SKM-1 (cell line): ENCODE data around the gene PIANP.
A peak's percentile ranks its signal among the peaks of the same experiment; 100 is the strongest.
"Not testable (repeated sequence)": the region's sequence is repeated elsewhere in the genome, so short reads cannot be mapped to it uniquely, and the experiment has no call there.

Experiments
- DNase-seq: peaks from one replicate; lab custom pipeline; 2025; ENCODE audit not compliant: unreplicated experiment; lab: John Stamatoyannopoulos, UW

Gene PIANP, protein sequence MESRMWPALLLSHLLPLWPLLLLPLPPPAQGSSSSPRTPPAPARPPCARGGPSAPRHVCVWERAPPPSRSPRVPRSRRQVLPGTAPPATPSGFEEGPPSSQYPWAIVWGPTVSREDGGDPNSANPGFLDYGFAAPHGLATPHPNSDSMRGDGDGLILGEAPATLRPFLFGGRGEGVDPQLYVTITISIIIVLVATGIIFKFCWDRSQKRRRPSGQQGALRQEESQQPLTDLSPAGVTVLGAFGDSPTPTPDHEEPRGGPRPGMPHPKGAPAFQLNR

DNA sequence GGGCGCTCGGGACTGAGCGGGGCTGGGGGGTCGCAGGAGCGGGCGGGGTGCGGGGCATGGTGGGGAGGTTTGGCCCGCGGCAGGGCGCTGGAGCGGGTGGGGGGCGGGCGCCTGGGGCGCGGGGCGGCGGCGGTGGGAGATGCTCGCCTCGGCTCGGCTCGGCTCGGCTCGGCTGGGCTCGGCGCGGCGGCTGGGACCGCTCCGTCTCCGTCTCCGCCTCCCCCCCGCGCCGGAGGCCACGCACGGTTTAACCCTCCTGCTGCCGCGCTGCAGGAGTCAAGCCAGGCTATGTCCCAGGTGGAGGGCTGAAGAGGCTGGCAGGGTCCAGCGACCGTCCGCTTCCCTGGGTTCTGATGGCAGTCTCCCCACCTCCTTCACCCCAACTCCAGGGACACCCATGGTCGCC is at the start of gene PIANP:
TSS of gene PIANP (minus strand) at position 170 of the 406 bp plus-strand sequence. CDS start 2,754 bp downstream, outside the sequence.
- DNase-seq = no peak

DNA sequence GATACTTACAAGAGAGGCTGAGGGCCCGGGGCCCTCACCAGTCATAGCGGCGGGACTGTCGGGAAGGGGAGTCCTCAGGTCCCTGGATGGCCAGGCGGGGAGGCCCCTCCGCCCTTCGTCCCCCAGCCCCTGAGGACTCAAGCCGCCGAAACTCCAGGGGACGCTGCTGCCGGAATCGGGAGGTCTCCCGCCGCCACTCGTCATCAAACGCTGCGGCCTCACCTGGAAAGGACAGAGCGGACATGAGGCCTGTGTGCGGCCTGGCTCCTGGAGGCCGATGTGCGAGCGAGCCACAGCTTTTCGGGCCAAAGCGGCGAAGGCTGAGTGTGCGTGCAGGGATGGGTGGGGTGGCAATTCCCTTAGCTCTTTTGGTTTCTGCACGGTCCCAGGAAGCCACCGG is 48.1 kb upstream of the PIANP start:
- DNase-seq = no peak

DNA sequence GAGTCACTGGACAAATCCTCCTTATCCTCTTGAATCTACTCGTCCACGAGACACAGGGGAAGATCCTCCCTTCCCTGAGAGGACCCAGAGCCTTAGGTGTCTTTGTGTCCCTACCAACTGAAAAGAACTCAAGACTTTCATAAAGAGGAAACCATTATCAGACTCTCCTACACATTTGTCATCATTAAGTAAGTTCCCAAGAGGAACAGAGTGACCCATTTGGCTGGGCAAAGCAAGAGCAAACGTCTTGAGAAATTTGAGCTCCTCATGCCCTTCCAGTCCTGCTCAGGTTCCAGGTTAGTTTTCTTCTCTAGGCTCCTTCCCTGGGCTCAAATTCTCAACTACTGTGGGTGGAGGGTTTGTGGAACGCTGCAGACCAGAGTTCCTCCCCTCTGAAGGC is 46.6 kb upstream of the PIANP start:
- DNase-seq = no peak

DNA sequence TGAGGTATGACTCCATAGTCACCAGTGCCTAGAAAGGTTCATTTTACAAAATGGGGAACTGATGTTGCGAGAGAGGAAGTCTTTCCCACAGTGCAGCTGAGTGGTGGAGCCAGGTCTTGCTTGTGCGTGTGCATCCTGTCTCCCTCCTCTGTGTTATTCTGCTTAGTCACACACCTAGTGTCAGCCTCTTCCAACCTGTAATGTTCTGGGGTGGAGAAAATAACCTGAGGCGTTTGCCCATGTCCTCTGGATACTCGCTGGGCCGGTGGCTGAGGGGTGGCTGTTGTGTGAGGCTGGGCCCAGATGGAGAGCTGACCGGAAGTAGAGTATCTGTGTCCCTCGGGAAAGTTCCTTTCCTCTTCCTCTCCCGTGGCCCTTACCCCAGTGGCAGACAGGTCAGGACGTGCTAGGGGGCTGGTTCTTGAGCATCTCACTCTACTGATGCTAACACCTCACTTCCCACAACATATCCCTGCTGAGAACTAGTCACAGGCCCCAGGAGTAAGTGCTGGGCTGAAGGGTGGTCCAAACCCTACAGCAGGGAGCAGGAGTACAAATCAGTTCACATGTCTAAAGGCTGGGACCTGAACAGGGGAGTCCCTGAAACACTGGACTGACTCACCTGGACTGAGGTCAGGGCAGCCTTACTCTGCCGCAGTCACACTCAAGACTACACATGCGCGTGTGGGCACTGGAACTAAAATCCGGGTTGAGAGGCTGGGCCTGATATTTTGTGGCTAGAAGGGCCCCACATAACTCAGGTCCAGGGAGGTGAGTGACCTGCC is 45.3 kb upstream of the PIANP start:
- peak; percentile 64 for DNase-seq

DNA sequence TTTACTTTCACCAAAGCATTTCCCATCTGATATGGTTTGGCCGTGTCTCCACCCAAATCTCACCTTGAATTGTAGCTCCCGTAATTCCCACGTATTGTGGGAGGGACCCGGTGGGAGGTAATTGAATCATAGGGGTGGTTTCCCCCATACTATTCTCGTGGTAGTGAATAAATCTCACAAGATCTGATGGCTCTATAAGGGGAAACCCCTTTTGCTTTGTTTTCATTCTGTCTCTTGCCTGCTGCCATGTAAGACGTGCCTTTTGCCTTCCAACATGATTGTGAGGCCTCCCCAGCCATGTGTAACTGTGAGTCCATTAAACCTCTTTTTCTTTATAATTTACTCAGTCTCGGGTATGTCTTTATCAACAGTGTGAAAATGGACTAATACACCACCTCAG is 42.7 kb upstream of the PIANP start:
- not testable (repeated sequence) for DNase-seq

DNA sequence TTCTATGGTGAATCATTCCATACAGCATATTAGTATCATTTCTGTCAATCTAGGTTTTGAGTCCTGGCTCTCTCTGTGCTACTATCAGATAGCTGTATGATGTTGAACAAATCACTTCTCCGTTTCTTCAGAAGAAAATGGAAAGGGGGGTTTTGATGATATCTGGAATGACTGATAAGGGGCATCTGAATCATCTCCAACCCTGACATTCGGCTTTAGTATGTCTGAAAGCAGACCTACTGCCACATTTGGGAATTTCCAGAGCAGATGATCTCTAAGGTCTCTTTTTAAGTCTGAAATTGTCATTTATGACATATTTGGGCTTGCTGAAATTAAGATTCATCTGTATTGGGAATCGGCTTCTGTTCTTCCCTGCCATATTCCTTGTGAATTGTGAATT is 42.2 kb upstream of the PIANP start:
- no peak for DNase-seq

DNA sequence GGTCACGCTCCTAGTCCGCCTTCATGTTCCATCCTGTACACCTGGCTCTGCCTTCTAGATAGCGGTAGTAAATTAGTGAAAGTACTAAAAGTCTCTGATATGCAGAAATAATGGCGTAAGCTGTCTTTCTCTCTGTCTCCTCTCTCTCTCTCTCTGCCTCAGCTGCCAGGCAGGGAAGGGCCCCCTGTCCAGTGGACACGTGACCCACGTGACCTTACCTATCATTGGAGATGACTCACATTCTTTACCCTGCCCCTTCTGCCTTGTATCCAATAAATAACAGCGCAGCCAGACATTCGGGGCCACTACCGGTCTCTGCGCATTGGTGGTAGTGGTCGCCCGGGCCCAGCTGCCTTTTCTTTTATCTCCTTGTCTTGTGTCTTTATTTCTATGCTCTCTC is 41.5 kb upstream of the PIANP start:
- DNase-seq = not testable (repeated sequence)

DNA sequence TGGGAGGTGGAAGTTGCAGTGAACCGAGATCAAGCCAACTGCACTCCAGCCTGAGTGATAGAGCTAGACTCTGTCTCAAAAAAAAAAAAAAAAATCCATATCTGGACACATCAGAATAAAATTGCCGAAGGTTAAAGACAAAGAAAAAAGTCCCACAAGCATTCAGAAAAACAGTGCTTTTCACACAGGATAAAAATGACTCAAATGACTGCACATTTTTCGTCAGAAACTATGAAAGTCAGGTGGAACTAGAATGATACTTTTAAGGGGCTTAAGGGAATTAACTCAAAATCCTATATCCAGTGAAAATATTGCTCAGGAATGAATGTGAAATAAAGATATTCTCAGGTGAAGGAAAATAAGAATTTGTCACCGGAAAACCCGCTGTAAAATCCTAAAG is 36.1 kb upstream of the PIANP start:
- DNase-seq = no peak

DNA sequence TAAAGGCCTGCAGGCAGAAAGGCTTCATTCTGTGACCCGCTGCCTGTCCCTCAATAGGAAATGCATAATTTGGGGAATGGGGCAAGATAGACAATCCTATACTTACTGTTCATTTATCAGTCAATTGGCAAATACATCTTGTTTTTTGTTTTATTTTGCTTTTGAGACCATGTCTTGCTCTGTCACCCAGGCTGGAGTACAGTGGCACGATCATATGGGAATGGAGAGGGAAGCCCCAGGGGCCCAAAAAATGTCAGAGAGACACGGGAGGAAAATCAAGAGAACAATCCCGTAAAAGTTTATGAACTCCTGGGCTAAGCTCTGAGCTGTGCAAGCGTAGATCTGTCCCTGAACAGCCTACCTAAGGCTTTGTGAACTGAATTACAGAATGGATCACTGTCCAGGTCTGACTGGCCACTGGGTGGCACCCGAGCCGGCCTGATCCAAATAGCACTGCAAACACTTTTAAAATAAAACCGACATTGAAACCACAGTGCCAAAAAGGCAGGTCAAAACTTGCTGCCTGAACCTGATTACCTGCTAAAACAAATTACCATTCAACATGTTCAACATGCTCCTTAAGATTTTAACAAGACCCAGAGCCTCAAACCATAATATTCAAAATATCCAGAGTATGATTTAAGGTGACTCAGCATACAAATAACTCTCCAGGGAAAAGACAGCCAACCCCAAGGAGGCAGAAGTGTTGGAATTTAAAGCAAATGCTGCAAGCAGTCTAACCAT is 35.0 kb upstream of the PIANP start:
- DNase-seq = no peak

DNA sequence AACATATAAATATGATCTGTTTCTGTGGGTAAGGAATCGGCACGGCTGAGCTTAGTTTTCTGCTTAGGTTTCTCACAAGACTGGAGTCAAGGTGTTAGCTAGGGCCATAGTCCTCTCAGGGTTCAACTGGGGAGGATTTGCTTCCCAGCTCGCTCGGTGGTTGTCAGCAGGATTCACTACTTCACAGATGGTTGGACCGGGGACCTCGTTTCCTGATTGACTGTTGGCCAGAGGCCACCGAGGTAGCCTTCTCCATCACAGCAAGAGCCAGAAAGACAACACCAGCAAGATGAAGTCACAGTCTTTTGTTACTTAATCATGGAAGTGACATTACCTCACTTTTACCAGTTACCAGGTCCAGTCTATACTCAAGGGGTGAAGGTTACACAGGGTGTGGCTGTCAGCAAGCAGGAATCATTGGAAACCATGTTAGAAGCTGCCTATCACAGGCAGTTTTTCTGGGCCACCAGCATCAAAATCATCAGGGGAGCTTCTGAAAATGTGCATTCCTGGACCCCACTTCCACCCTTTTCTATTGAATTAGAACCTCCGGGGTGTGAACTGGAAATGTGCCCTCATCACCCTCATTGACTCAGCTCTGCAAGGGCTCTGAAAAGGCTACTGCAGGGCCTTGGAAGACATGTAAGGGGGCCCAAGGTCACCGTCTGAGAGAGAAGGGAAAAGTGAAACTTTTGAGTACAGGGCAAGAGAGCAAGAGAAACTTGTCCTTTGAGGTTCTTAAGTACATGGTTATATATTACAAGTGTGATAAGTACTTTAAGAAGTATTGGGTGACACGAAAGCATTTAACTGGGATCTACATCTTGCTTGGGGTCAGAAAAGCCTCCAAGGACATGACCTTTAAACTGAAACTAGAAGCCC is 34.1 kb upstream of the PIANP start:
- DNase-seq = no peak

DNA sequence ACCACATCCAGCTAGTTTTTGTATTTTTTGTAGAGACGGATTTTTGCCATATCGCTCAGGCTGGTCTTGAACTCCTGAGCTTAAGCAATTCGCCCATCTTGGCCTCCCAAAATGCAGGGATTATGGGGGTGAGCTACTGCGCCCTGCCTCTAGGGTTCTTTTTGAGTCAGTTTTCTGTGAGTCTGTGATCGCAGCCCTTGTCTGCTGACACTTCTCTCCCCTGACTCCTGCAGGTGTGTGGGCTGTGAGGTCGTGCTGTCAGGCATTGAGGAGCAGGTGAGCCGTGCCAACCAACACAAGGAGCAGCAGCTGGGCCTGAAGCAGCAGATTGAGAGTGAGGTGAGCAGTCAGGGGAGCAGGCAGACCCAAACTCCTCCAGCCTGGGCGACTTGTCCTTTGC is 29.6 kb upstream of the PIANP start:
- no peak for DNase-seq

DNA sequence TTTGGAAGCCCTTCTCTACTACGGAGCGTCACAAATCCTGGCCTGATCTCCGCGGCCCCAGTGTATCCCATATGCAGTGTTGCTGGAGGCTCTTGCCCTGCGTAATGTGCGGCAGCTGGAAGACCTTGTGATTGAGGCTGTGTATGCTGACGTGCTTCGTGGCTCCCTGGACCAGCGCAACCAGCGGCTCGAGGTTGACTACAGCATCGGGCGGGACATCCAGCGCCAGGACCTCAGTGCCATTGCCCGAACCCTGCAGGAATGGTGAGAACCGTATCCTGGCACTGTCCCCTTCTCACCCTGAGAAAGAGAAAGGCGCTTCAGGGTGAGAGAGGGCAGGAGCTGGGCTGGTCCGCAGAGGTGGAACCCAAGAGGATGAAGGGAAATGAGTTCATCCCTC is 28.6 kb upstream of the PIANP start:
- no peak for DNase-seq

DNA sequence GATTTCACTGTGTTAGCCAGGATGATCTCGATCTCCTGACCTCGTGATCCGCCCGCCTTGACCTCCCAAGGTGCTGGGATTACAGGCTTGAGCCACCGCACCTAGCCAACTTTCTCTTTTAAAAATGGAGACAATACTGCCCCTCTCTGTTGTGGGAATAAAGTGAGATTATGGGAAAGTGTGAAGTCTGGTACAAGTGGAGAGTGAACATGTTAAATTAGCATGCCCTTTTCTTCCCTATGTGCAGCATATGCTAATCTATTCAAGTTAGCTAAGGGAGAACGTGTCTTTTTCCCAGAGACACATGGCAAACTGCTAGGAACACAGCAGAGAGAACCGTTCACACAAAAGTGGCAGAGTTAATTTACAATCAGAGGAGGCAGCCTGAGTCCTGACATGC is 24.7 kb upstream of the PIANP start:
- no peak for DNase-seq

DNA sequence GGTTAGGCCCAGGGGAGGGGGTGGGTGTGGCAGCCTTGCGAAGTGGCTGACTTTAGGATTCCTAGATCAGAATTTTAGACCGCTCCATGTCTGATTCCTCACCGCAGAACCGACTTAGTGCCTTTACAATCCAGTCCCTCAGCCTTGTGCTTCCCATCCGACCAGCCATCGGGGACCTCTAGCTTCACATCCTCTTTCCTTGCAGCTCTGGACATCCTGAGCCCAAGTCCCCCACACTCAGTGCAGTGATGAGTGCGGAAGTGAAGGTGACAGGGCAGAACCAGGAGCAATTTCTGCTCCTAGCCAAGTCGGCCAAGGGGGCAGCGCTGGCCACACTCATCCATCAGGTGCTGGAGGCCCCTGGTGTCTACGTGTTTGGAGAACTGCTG is 23.8 kb upstream of the PIANP start:
- no peak for DNase-seq

DNA sequence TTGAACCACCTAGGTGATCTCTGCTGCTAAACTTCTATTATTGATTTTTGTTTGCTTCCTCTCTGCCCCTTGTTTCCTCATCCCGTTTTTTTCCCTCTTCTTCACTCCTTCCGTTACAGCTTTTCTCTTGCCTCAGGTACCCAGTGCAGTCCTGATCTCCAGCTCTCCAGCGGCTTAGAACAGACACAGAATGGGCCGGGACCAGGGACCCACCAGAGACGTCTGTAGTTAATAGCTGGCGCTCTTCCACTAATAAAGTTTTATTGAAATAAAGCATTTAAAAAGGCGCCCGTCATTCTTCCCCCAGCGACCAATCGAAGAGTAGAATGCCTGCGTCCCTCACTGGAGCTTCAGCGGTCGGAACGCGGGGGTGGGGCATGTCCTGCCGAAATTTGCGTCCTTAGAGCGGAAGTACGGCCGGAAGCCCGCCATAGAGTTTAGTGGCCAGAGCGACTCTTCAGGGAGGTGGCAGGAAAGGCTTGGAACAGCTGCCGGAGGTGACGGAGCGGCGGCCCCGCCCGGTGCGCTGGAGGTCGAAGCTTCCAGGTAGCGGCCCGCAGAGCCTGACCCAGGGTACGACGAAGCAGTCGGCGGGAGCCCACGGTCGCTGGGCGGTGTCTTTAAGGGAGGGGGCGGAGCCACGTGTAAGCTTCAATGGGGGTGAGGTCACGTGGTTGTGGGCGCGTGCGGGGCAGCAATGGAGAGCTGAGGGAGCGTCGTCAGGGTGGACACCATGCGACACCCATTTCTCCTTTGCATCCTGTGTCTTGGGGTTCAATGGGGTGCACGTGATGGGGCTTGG is 23.2 kb upstream of the PIANP start, which contains the start of gene COPS7A:
TSS of gene COPS7A (plus strand) at position 440 of the 802 bp plus-strand sequence. CDS start 611 bp downstream, outside the sequence.
- peak; percentile 77 for DNase-seq

DNA sequence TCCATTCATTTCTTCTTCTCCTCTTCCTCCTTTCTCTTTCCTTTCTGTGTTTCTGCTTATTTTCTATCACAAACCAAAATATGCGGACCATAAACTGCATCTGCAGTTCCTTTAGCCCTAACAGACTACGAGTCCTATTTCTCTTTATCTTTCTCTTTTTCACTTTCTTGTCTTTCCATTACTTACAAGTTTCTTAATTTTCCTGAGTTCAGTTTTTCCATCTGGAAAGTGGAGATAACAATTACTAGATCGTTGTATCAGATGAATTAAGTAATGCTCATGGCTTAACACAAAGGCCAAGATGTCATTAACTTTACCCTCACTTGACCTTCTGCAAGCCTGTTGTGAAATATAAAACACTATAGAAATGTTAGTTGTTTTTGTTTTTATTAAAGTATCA is 22.2 kb upstream of the PIANP start:
- DNase-seq = no peak

DNA sequence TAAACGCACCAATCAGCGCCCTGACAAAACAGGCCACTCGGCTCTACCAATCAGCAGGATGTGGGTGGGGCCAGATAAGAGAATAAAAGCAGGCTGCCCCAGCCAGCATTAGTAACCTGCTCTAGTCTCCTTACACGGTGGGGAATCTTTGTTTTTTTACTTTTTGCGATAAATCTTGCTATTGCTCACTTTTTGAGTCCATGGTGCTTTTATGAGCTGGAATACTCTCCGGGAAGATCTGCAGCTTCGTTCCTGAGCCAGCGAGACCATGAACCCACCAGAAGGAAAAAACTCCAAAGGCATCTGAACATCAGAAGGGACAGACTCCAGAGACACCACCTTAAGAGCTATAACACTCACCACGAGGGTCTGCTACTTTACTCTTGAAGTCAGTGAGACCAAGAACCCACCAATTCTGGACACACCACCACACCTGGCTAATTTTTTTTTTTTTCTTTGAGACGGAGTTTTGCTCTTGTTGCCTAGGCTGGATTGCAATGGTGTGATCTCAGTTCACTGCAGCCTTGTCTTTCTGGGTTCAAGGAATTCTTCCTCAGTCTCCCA is 16.3 kb upstream of the PIANP start:
- no peak for DNase-seq

DNA sequence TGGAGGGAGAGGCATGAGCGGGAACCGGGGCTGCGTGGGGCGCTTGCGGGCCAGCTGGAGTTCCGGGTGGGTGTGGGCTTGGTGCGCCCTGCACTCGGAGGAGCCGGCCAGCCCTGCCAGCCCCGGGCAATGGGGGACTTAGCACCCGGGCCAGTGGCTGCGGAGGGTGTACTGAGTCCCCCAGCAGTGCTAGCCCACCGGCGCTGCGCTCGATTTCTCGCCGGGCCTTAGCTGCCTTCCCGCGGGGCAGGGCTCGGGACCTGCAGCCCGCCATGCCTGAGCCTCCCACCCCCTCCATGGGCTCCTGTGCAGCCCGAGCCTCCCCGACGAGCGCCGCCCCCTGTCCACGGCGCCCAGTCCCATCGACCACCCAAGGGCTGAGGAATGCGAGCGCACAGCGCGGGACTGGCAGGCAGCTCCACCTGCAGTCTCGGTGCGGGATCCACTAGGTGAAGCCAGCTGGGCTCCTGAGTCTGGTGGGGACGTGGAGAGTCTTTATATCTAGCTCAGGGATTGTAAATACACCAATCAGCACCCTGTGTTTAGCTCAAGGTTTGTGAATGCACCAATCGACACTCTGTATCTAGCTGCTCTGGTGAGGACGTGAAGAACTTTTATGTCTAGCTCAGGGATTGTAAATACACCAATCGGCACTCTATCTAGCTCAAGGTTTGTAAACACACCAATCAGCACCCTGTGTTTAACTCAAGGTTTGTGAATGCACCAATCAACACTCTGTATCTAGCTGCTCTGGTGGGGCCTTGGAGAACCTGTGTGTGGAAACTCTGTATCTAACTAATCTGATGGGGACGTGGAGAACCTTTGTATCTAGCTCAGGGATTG is 15.6 kb upstream of the PIANP start:
- DNase-seq = not testable (repeated sequence)

DNA sequence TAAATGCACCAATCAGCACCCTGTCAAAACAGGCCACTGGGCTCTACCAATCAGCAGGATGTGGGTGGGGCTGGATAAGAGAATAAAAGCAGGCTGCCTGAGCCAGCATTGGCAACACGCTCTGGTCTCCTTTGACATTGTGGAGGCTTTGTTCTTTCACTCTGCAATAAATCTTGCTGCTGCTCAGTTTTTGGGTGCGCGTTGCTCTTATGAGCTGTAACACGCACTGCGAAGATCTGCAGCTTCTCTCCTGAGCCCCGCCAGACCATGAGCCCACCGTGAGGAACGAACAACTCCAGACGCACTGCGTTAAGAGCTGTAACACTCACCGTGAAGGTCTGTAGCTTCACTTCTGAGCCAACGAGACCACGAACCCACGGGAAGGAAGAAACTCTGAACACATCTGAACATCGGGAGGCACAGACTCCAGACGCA is 8.4 kb upstream of the PIANP start:
- no peak for DNase-seq
